Stimulated activated CD8-positive, alpha-beta memory T cell treated with anti-CD3 and anti-CD28 coated beads, Interleukin-15, amount 100 ng/mL, for 24 hours (primary cell): ENCODE measurements around the gene FAM107A.

Experiments
- DNase-seq: peaks from one replicate; pipeline ENCODE4 v3.0.0-alpha.2; 2020; ENCODE audit warnings: low read depth

Gene FAM107A

GRCh38 chr3:58518291-58518789 lies 58.9 kb downstream of the FAM107A start:
- no peak for DNase-seq

GRCh38 chr3:58514405-58514804 lies 62.8 kb downstream of the FAM107A start:
- DNase-seq, result no peak
